NK-92 (cell line): Measurements from ENCODE around the gene MBLAC1.

Source experiments
- DNase-seq: peaks from one replicate; lab custom pipeline; 2025; ENCODE audit not compliant: unreplicated experiment; lab: John Stamatoyannopoulos, UW

MBLAC1 gene

DNA sequence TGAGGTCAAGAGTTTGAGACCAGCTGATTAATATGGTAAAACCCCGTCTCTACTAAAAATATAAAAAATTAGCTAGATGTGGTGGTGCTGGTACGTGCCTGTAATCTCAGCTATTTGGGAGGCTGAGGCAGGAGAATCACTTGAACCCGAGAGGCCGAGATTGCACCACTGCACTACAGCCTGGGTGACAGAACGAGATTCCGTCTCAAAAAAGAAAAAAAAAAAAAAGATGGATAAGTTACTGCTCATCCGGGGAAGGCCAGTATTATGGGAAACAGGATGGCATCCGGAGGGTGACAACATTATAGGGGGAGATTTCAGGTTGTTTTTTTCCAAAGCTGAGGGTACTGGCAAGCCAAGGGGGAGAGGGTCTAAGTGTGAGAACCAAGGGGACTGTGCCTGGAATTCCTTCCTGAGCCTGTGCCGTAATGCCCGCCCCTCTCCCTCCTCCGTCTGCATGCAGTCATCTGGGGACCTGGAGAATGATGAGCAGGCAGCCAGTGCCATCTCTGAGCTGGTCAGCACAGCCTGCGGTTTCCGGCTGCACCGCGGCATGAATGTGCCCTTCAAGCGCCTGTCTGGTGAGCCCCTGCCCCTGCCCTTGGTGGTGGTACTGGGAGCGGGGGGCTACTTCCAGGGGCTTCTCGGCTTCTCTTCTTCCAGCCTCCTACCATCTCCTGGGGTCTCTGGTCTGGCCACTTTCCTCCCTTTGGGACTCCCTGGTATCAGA is 26.3 kb downstream of the MBLAC1 start:
- no peak for DNase-seq

DNA sequence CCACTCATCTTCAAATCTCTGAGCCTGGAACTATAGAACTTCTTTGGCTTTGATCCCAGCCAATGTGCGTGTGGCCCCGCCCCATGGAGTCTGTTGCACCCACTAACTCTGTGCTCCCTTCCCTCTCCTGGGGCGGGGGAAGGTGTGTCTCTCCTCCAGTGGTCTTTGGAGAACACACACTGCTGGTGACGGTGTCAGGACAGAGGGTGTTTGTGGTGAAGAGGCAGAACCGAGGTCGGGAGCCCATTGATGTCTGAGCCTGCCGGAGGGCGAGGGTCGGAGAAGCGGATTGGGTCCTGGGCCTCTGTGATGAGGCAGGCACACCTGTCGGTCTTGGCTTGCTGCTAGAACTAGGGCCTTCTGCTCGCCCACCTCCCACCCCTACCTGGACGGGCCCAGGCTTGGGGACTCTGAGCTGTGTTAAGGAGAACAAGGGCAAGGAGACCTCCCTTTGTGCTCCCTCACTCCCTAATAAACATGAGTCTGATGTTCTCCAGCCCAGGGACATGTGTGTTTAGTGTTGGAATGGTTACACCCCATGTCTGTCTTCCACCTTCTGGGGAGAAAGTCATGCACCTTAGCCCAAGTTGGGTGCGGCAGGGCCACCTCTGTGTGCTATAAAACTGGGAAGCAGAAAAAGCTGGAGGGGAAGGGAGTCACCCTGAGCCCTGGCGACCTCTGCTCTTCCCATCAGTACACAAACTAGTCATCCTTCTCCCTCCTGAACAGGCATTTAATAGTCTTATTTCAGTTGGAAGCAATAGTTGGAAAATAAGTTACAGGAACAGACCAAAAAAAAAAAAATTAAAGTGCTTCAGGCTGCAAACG is 27.2 kb downstream of the MBLAC1 start:
- DNase-seq, result no peak

DNA sequence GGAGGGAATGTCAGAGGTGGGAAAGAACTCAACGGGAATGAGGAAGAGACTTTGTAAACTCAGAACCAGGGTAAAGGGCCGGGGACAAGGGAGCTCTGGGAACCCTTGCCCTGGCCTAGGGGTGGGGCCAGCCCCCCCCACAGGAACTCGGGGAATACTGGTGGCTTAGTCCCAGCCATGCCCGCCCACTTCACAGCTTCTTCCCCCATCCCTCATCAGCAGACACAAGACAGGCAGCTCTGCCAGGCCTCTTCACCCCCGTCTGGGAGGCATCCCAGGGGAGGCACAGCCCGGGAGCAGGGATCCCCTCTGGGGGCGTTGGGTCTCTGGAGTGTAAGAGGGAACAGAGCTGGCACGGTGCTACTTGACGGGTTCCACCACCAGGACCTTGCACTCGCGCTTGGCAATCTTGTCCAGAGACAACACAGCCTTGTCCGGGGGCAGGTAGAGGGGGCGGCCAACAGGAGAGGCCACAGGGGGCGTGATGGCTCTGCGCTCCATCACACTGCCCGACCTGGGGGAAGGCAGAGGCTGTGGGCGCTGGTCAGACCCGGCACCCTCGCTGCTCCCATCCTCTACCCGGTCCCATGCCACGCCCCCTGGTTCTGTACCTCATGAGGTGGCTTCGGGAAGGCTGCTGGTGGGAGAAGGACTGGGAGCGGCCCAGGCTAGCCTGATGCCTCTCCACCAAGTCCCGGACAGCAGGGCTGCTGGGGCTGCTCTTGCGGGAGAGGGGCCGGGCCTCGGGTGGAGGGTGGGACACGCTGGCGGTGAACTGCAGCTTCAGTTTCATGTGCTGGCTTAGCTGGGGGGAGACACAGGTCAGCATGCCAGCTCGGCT is 28.1 kb downstream of the MBLAC1 start:
- no peak for DNase-seq

DNA sequence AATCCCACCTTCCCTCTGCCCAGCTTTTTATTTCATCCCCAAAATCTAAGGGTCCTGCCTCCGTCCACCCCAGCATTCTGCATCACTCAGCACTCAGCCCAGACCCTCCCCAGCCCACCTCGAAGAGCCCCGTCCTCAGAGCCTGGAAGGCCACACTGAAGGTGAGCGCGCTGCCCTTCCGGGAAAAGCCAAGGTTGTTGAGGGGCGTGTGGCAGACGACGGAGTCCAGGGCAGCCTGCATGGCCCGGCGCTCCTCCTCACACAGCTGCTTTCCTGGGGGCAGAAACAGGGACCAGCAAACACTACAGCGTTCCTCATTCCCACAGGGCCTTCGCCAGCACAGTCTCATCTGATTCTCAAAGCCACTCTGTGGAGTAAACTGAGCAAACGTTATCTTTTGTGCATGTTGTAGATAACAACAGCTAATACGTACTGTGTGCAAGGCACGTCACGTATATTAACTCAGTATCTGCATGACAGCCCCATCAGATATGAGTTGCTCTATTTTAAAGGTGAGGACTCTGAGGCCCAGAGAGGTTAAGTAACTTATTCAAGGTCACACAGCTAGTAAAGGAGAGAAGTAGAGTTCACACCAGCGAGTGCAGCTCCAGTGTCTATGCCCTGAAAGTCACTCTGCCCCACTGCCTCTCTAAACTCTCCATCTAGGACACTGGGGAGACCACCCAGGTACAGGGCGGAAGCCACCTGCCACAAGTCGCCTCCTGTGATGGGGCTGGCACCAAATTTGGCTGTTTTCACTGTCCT is 29.0 kb downstream of the MBLAC1 start:
- DNase-seq, result no peak

DNA sequence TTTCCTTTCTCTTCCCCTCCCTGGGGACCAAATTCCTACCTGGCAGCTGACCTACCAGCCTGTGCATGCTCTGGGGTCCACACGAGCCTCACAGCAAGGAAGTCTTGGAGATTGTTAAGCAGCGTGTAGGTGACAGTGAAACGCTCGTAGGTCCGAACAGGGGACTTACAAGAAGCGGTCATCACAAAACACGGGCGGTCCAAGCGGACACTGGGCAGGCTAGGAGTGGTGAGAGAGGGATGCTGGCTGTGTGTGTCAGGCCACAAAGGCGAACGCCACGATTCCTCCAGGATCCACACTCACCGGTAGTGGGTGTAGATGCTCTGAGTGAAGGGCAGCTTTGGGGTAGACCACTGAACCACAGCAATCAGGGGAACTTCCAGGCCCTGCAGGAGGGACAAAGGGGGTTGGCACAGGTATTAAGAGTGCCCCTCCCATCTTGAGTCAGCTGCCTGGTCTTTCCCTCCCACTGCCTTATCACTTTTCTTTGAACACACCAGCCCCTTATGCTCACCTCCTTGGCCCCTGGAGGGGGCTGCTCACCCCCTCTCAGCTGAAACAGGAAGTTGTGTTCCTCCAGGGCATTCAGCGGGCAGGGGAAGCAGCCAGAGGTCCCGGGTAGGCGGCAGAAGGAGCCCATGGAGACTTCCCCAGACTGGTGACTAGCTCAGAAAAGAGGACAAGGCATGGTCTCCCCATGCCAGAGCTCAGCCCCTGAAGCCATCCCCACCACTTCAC is 29.7 kb downstream of the MBLAC1 start:
- no peak for DNase-seq

DNA sequence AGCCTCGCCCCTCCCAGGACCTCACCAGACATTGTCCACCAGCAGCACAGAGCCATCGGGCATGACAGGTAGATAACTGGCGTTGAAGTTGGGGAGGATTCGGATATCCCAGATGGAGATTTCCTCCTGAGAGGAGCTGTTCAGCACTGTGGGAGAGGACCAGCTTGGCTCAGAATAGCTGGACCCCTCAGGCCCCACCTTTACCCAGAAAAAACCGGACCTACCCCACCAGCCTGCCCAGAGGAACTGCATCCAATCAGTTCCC is 30.2 kb downstream of the MBLAC1 start:
- no peak for DNase-seq

DNA sequence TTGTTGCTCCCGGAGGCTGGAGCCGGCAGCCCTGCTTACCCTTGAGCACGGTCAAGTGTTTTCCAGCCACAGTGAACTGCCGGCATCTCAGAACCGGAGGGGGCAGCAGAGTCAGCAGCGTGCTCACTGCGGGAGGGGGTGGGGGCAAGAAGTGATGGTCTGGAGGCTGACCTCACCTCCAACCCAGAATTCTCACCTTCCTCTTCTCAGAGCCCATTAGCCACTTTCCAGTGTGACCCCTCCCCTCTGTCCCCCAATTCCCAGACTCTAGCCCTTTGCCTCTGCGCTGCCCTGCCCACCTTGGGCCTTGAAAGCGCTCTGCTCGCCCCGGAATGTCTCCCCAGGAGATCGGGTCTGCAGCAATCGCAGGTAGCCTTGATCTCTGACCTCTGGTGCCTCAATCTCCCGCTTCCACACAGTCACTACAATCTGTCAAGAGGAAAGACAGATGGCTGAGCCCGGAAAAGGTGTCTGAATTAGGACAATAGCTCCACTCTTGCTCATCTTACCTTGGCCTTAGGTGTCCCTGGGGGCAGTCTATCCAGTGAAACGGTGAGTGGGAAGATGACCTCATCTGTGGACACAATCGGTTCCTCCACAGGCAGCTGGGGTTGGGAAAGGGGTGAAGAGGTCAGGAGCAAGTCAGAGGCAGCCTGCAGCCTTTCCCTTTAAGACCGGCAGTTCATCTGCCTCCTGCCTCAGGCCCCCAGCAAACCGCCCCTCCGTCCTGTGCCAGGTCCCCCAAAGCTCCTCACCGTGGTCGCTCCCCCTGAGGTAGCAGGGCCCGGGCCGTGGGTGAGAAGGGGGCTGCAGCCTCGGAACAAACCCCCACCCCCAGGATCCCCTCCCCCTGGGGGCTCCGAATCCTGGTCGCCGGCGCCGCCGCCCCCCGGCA is 30.8 kb downstream of the MBLAC1 start:
- no peak for DNase-seq

DNA sequence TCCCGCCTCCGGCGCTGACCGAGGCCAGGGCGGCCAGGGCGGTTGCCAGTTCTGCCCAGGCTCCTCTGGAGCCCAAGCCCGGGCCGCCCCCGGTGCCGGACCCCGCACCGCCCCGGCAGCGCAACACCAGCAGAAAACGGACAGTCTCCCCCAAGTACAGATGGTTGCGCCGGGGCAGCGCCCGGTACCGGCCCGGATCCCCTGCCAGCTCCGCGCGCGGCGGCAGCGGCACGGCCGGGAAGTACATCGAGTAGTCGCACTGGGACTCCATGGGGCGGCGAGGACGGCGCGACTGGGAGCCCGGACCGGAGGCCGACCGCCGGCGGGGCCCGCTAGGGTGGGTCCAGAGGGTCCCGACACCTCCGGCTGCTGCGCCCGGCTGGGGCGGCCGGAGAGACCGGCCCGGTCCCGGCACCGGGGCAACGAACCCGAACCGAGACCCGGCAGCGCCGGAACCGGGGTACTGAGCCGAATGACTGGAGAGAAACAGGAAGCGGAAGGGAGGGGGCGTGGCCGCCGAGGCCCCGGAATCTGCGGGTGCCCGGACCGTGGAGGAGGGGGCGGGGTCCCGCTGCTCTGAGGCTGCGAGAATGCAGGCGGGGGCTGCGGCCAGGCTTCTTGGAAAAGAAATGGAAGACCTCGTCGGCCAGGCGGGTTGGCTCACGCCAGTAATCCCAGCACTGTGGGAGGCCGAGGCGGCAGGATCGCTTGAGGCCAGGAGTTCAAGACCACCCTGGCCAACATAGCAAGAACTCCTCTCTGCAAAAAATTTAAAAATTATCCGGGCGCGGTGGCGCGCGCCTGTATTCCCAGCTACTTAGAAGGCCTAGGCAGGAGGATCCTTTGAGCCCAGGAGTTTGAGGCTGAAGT is 31.7 kb downstream of the MBLAC1 start, which contains the start of gene TRAPPC14:
Gene TRAPPC14 (minus strand): TSS at position 495 of the 870 bp plus-strand sequence. CDS start 224 bp downstream, at position 271.
- DNase-seq, result peak; percentile 33

DNA sequence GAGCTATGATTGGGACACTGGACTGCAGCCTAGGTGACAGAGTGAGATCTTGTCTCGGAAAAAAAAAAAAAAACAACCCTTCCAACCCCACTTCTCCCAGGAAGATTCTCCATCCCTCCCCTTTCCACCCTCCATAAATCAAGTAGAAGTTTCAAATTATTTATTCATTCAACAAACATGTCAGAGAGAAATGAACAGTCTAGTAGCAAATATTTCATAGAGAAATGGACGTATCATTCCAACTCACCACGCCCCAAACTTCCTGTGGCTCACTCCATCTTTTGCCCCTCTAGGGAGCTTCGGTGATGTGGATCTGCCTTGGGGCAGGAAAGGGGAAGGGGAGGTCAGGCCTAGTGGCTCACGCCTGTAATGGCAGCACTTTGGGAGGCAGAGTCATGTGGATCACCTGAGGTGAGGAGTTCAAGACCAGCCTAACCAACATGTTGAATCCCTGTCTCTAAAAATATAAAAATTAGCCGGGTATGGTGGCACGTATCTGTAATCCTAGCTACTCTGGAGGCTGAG is 32.4 kb downstream of the MBLAC1 start:
- no peak for DNase-seq

DNA sequence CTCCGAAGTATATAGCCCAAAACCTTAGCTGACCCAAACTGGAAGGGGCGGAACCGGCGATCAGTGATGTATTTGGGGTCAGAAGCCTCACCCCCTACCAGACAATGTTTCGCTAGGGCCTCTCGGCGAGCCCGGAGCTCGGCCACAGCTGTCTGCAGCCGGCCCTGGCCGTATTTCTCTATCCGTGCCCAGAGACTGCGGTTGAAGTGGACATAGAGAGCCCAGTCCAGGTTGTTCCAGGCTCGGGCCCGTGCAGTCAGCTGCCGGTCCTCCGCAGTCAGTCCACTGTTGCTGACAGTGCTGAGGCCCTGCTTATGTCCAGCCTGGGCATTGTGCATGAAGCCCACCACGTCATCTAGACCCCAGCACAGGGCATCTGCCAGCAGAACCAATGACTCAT is 33.3 kb downstream of the MBLAC1 start:
- DNase-seq, result no peak

DNA sequence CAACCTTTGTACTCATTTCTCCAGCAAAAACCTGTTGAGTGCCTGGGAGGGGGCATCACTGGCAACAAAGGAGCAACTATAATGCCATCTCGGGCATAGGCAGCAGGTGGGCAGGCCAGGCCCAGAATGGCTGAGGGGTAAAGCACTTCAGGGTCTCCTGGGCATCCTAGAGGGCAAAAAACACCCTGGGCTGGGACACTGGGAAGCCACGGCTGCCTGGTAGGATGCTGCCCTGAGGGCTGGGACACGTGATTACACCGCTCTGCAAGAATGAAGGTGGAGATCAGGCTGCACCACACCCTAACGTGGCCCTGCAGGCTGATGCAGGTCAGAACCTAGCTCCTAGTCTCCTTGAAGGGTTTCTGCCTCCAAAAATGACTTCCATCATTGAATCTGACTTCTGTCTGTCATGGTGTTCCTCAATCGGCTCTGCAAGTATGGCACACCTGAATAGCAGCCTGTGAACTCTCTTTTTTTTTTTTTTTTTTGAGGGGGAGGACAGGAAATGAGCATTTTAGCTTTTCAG is 36.3 kb downstream of the MBLAC1 start:
- DNase-seq, result no peak

DNA sequence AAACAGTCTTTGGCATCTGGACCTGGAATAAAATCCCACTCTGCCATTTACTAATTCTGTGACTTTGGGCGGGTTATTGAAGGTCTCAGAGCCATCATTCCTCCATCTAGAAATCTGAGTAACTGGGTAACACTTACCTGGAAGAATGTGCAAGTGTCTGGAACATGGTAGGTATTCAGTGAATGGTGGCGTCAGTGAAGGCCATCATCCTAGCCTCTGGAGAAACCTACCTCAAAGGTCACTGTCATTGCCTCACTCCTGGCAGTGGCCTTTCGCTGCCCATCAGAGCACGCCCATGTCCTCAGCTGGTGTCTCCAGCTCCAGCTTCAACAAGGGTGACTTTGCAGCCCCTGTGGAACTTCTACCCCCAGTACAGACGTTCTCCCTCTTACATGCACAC is 37.1 kb downstream of the MBLAC1 start:
- DNase-seq, result no peak

DNA sequence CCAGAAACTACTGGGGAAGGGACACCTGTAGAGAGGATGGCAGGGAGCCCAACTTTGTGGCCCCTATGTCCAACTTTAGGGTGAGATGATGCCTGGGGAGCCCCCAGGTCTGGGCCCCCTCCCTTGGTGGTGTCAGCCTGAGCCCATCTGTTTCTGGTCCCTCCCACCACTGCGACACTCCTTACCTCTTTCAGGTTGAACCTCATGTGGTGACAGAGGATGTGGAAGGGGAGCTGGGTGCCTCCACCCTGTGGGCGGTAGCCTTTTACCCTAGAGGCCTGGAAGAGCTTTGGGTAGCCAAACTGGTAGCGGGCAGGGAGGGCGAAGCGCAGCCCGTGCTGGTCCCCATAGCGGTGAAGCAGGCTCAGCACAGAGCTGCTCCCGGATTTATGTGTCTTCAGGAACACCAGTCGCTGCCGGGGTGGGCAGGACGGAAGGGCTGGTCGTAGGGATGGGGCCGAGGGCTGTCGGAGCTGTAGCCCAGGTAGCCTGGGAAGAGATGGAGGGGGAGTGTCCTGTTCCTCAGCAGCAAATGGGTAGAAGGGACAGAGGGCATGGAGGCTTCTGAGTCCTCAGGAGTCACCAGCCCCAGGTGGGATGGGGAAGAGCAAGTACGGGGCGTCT is 39.7 kb downstream of the MBLAC1 start:
- DNase-seq, result no peak

DNA sequence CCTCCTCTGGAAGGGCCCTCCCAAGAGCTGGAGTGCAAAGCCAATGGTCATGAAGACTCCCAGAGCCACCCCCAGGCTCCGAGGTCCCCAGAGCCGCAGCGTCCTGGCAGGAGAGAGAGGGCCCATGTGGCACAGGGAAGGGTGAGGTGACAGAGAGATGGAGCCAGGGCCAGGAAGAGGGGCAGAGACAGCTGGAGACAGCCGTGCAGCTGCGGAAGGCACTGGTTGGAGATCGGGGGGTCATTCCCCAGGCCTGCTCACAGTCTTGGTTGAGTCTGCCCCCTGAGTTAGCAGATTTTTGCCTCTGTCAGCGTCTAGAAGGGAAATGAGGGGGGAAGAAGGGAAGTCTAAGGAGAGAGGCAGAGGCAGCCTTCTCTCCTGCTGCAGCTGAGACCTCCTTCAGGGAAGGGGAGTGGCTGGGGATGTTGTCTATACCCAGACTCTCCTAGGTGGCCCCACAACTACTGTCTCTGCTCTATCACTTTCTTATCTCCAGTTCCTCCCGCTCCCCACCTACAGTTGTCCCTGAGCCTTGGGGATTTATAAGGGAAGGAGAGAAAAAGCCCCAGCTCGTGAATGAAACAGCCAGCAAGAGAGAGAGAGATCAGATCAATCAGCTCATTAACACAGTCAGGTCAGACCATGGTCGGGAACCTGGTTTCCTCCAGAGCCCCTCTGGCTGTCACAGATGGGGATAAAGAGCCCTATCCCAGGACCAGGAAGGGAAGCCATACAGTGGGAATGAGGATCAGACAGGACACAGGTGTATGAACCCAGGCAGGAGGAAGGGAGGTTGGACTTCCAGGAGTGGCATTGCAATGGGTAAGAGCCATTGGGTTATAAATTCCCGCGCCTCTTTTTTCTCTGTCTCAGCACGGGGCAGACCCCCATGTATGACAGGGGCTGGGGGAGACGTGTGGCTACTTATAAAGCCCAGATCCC is 40.5 kb downstream of the MBLAC1 start:
- no peak for DNase-seq

DNA sequence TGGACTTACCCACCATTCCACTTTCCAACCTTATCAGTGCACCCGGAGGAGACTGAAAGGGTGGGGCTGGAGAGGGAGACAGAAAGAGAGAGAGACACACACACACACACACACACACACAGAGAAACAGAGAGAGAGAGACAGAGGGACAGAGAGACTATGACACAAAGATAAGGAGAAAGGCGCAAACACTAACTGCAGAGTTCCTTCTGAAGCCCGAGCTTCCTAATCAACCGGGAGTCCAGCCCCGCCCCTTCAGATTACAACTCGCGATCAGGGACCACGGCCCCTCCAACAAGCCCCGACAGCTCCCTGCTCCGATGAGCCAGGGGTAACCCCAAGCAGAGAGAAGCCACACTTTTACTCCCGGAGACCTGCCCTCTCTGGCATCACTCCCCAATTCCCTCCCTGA is 41.2 kb downstream of the MBLAC1 start:
- no peak for DNase-seq

DNA sequence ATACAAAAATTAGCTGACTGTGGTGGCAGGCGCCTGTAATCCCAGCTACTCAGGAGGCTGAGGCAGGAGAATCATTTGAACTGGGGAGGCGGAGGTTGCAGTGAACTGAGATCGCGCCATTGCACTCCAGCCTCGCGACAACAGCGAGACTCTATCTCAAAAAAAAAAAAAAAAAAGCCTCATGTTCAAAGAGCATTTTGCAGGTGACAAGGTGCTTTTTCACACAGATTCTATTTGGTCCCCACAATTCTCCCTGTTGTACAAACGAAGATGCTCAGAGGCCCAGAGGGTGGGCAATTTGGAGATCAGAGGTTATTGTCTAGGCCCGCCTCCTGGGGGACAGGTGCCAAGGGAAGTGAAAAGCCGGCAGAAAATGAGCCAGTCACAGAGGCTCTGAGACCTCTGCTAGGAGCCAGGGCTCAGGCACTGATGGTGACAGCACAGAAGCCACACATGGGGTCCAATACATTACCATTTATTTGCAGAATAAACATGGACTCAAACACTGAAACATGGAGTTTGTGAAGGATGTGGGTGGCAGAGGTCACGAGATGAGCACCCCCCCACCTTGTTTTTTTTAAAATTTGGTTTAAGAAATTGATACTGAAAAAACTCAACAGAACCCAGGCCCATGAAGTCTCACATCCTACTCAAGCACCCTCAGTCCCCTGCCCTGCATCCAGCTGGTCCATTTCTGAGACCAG is 42.5 kb downstream of the MBLAC1 start:
- DNase-seq, result no peak
